Tibial nerve (tissue), 4 donors: Measurements from ENCODE around the gene PXMP4. TPM values are rescaled to one million over a fixed set of nuclear protein-coding genes. Genes with fewer than 3 reads are reported as not detected.

ENCODE experiments used
- DNase-seq, 2 donors: peaks; one replicate each; pipeline ENCODE4 v3.0.0-alpha.2; 2019; ENCODE audit warnings: low spot score in 2 of 2
- H3K27ac ChIP-seq, 4 donors: fragments of 200-600 bp; sonication (generic) in 3 of 4; one replicate each; pipeline ENCODE4 v1.5.1; 2017 to 2019; ENCODE audit warnings: mild to moderate bottlenecking in 1 of 4
- H3K27me3 ChIP-seq, 2 donors: fragments of 200-600 bp; sonication (generic) in 1 of 2; one replicate each; pipeline versions ENCODE4 v1.5.1 to v1.6.0; 2017 to 2019
- H3K36me3 ChIP-seq, 3 donors: fragments of 200-600 bp; sonication (generic); one replicate each; pipeline ENCODE4 v1.5.1; 2018 to 2019
- H3K4me1 ChIP-seq, 4 donors: fragments of 200-600 bp; sonication (generic) in 3 of 4; one replicate each; pipeline ENCODE4 v1.5.1; 2017 to 2019
- H3K4me3 ChIP-seq, 4 donors: fragments of 200-600 bp; sonication (generic) in 3 of 4; one replicate each; pipeline ENCODE4 v1.5.1; 2017 to 2019; ENCODE audit warnings: mild to moderate bottlenecking in 1 of 4, moderate library complexity in 1 of 4
- H3K9me3 ChIP-seq, 4 donors: fragments of 200-600 bp; sonication (generic) in 3 of 4; one replicate each; pipeline ENCODE4 v1.5.1; 2017 to 2019
- EP300 ChIP-seq, 2 donors: sonication (generic); formaldehyde crosslinking; IDR thresholded peaks; one replicate each; pipeline ENCODE4 v1.6.1; 2017; ENCODE audit warnings: antibody characterized with exemption in 2 of 2, mild to moderate bottlenecking in 1 of 2
- POLR2A ChIP-seq, 2 donors: fragments of 450-650 bp; IDR thresholded peaks; one replicate each; pipeline ENCODE4 v1.6.1; 2017; ENCODE audit warnings: antibody characterized with exemption in 2 of 2, mild to moderate bottlenecking in 2 of 2, moderate library complexity in 2 of 2
- WGBS, 2 donors: methylation state at CpG; one replicate each; pipeline ENCODE4 v1.1.5; 2018; 5-methylcytosine and 5-hydroxymethylcytosine counted together
- total RNA-seq, 4 donors: library from RNA; depleted of rRNA; stranded (reverse); fragments of >200 nt; gene quantifications; one replicate each; pipeline ENCODE4 v1.1.0, GENCODE V29; 2016
- TF ChIP-seq, protein P1 (sequence below), 5 experiments: fragments of 200-600 bp in 3 of 5; fragments of 450-650 bp in 2 of 5; sonication (generic) in 3 of 5; IDR thresholded peaks; one replicate each; pipeline ENCODE4 v1.5.1; 2016 to 2019; ENCODE audit warnings: antibody characterized with exemption in 5 of 5, mild to moderate bottlenecking in 3 of 5, moderate library complexity in 2 of 5

Gene PXMP4
- total RNA-seq, 4 donors from 2014 or later, result 5.1 to 9.6 (median 8.6) TPM

DNA sequence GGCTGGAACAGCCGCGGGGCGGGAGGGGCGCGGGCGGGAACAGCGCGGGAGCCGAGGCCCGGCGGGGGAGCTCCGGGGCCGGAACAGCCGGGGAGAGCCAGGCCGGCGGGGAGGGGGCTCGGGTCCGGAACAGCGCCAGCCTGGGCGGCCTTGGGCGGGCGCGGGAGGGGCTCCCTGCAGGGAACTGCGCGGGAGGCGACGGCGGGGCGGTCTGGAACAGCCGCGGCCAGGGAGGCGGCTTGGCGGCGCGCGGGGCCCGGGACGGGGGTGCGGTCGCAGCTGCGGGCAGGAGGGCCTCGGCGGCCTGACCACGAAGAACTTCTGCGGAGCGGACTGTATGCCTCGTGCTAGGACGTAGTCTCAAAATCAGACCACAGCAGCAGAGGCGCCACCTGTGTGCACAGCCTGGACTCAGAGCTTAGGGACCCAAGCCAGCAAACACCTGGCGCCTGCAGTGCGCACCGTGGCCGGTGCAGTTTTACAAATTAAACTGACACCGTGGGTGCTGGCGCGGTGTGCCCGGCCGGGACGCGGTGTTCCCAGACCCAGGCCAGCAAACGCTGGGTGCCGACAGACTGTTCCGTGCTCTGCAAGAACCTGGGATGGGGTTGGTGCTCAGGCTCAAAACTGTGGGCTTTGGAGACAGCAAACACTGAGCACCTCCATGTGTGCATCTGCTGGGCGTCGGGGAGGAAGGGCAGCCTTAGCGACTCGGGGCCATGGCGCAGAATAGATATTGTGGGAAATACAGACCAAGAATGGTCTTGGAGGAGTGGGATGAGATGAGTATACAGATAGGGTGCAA, 12.3 kb upstream of the PXMP4 start:
- peaks cover 0 to 17% (median 5%) of the 10 kb centered on the region in 4 donors for H3K9me3 ChIP-seq
- H3K36me3 ChIP-seq, result no peaks in the 10 kb centered on the region
- H3K4me1 ChIP-seq, result peaks cover 0 to 29% (median 24%) of the 10 kb centered on the region in 4 donors
- TF ChIP-seq, protein P1, sequence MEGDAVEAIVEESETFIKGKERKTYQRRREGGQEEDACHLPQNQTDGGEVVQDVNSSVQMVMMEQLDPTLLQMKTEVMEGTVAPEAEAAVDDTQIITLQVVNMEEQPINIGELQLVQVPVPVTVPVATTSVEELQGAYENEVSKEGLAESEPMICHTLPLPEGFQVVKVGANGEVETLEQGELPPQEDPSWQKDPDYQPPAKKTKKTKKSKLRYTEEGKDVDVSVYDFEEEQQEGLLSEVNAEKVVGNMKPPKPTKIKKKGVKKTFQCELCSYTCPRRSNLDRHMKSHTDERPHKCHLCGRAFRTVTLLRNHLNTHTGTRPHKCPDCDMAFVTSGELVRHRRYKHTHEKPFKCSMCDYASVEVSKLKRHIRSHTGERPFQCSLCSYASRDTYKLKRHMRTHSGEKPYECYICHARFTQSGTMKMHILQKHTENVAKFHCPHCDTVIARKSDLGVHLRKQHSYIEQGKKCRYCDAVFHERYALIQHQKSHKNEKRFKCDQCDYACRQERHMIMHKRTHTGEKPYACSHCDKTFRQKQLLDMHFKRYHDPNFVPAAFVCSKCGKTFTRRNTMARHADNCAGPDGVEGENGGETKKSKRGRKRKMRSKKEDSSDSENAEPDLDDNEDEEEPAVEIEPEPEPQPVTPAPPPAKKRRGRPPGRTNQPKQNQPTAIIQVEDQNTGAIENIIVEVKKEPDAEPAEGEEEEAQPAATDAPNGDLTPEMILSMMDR (IDR thresholded peaks at IDR 0.05), result peak in 2 of 5 experiments; percentile 4 to 33
- TF ChIP-seq EP300 (IDR thresholded peaks at IDR 0.05), result no peak
- peak overlapping the region; percentile 76 to 96 (median 94) for H3K27ac ChIP-seq
- WGBS, 2 donors, result 5 to 18% methylated on average over 9 to 65 of the region's 68 CpGs
- no peaks in the 10 kb centered on the region for H3K27me3 ChIP-seq
- peak overlapping the region; percentile 40 to 68 (median 56) for H3K4me3 ChIP-seq
- DNase-seq, result peak; percentile 67 to 70

DNA sequence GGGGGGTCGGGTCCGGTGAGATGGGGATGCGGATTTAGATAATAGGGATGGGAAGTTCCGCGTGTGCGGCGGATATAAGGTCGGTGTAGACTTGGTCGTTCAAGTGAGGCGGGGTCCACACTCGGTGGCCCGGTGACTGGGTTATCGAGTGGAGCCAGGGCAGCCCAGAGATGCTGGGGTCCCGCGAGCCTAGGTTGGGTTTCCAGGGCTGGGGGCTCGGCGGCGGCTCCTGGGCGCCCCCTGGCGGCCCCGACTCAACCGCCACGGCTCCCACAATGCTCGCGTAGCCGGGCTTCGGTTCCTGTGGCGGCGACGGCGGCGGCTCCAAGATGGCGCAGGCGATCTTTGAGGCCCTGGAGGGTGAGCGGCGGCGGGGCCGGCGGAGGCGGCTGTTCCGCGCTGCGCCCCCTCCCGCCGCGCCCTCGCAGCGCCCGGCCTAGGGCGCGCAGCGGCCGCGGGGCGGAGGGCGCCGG, 11.6 kb upstream of the PXMP4 start, which contains the start of gene ZNF341:
ZNF341 (plus strand) TSS at position 304 of the 473 bp plus-strand sequence; CDS start at position 330, 26 bp downstream.
- peaks cover 0 to 29% (median 24%) of the 10 kb centered on the region in 4 donors for H3K4me1 ChIP-seq
- DNase-seq, result peak; percentile 56 to 71
- WGBS, 2 donors, result 4% methylated on average over 35 to 51 of the region's 57 CpGs
- peak in 1 of 2 donors; percentile 41 for TF ChIP-seq POLR2A (IDR thresholded peaks at IDR 0.05)
- TF ChIP-seq, protein P1 (IDR thresholded peaks at IDR 0.05), result peak; percentile 84 to 97 (median 92)
- peak in 1 of 2 donors; percentile 70 for TF ChIP-seq EP300 (IDR thresholded peaks at IDR 0.05)
- peaks cover 0 to 10% (median 2%) of the 10 kb centered on the region in 4 donors for H3K9me3 ChIP-seq
- H3K36me3 ChIP-seq, result no peaks in the 10 kb centered on the region
- H3K27ac ChIP-seq, result peak within 1 kb of the TSS; percentile 76 to 96 (median 94)
- H3K4me3 ChIP-seq, result peak within 1 kb of the TSS; percentile 40 to 69 (median 66)
- H3K27me3 ChIP-seq, result no peaks in the 10 kb centered on the region

DNA sequence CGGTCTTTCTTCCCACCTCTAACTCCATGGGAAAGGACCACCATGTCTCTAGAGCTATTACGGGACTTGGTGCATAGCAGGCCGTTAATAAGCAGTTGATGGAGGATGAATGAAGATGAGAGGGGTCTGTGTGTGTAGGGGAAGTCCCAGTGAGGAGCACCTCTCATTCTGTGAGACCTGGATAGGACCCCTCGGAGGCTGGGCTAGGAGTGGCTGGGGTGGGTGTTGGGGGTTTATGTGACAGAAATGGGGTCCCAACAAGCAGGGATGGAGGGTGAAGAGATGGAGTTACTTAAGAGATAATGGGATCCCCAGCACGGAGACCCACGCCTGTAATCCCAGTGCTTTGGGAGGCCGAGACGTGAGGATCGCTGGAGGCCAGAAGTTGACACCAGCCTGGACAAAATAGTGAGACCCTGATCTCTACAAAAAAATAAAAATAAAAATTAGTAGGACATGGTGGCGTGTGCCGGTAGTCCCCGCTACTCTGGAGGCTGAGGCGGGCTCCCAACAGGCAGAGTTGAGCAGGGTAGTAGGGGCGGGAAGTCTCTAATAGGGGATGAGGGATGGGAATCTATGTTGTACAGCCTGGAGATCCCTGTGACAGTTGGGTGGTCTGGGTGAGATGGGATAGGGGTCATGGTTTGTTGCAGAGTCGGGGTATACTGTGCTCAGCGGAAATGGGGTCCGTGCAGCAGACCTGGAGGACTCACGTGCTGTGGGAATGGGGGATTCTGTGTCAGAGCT, 11.0 kb upstream of the PXMP4 start:
- WGBS, 2 donors, result 80 to 81% methylated on average over 18 of the region's 18 CpGs
- TF ChIP-seq EP300 (IDR thresholded peaks at IDR 0.05), result no peak
- TF ChIP-seq, protein P1 (IDR thresholded peaks at IDR 0.05), result no peak
- TF ChIP-seq POLR2A (IDR thresholded peaks at IDR 0.05), result no peak
- Histone ChIP-seq H3K9me3 (peaks cover 0 to 4% (median 0%) of the 10 kb centered on the region in 4 donors), H3K4me1 (peaks cover 0 to 29% (median 24%) of the 10 kb centered on the region in 4 donors), H3K4me3 (peak overlapping the region; percentile 40 to 69 (median 58)), H3K27me3 (no peaks in the 10 kb centered on the region), H3K27ac (peak overlapping the region; percentile 76 to 96 (median 94)), H3K36me3 (no peaks in the 10 kb centered on the region)
- DNase-seq, result no peak

DNA sequence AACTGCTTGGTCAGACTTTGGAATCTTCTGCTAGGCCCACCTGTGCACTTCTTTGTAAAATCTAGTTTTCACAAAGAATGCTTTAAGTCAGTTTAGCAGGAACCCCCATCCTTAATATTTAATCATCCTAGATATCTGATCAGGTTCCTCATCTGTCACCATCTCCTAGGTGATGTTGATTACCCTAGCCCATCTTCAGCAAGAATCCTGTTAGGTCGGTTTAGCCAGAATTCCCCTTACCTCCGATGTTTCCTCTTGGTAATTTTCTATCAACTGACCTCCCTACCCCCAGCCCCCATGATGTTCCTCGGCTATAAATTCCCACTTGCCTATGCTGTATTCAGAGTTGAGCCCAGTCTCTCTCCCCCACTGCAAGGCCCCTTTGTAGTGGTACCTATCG, 9.0 kb upstream of the PXMP4 start:
- TF ChIP-seq POLR2A (IDR thresholded peaks at IDR 0.05) (no peak), EP300 (IDR thresholded peaks at IDR 0.05) (no peak)
- TF ChIP-seq, protein P1 (IDR thresholded peaks at IDR 0.05), result no peak
- H3K9me3 ChIP-seq, result no peaks in the 10 kb centered on the region
- peaks cover 0 to 23% (median 17%) of the 10 kb centered on the region in 4 donors for H3K4me1 ChIP-seq
- no peak overlapping the region for H3K27ac ChIP-seq
- no peak overlapping the region for H3K4me3 ChIP-seq
- H3K27me3 ChIP-seq, result no peaks in the 10 kb centered on the region
- no peaks in the 10 kb centered on the region for H3K36me3 ChIP-seq
- DNase-seq, result no peak
- WGBS, 2 donors, result 68 to 71% methylated on average over 4 of the region's 4 CpGs
